H9 (cell line): Measurements from ENCODE around the gene CDR2L. TPM values are rescaled to one million over a fixed set of nuclear protein-coding genes. Genes with fewer than 3 reads are reported as not detected.

ENCODE experiments used
- DNase-seq: peaks from one replicate; pipeline ENCODE4 v3.0.0-alpha.2; 2017
- H2AFZ ChIP-seq: one replicate; pipeline ENCODE4 v1.6.1; 2013; ENCODE audit warnings: mild to moderate bottlenecking, low read length, control low read depth, moderate library complexity
- H2AK5ac ChIP-seq: 2 replicates; pipeline ENCODE4 v1.6.1; 2013; ENCODE audit warnings: low read length, control low read depth, mixed read lengths; ENCODE audit not compliant: insufficient read length
- H2BK120ac ChIP-seq: one replicate; pipeline ENCODE4 v1.6.1; 2013; ENCODE audit warnings: low read depth, mild to moderate bottlenecking, low read length, control low read depth, inconsistent platforms; ENCODE audit not compliant: poor library complexity, severe bottlenecking
- H2BK12ac ChIP-seq: 2 replicates; pipeline ENCODE4 v1.6.1; 2013; ENCODE audit warnings: low read length, control low read depth, mixed read lengths, low read depth; ENCODE audit not compliant: insufficient read length
- H2BK15ac ChIP-seq: 2 replicates; pipeline ENCODE4 v1.6.1; 2013; ENCODE audit warnings: low read depth, low read length, control low read depth
- H2BK20ac ChIP-seq: one replicate; pipeline ENCODE4 v1.6.1; 2013; ENCODE audit warnings: low read depth, mild to moderate bottlenecking, low read length, control low read depth, inconsistent platforms; ENCODE audit not compliant: poor library complexity, severe bottlenecking
- H2BK5ac ChIP-seq: 2 replicates; pipeline ENCODE4 v1.6.1; 2013; ENCODE audit warnings: low read length, control low read depth, mixed read lengths; ENCODE audit not compliant: insufficient read length
- H3K14ac ChIP-seq: 2 replicates; pipeline ENCODE4 v1.6.1; 2013; ENCODE audit warnings: low read length, control low read depth; ENCODE audit not compliant: insufficient read depth
- H3K18ac ChIP-seq: 2 replicates; pipeline ENCODE4 v1.6.1; 2013; ENCODE audit warnings: low read depth, mild to moderate bottlenecking, mixed read lengths, low read length, control low read depth; ENCODE audit not compliant: insufficient read length
- H3K23ac ChIP-seq: 2 replicates; pipeline ENCODE4 v1.6.1; 2013; ENCODE audit warnings: low read length, control low read depth, mixed read lengths, low read depth; ENCODE audit not compliant: insufficient read length
- H3K23me2 ChIP-seq: 2 replicates; pipeline ENCODE4 v1.6.1; 2013; ENCODE audit warnings: low read depth, mild to moderate bottlenecking, mixed read lengths, low read length, control low read depth; ENCODE audit not compliant: insufficient read length, poor library complexity, severe bottlenecking
- H3K27ac ChIP-seq: 2 replicates; pipeline ENCODE4 v1.5.1; 2013; ENCODE audit warnings: low read length, control low read depth, mixed read lengths, low read depth; ENCODE audit not compliant: insufficient read length
- H3K27me3 ChIP-seq: 2 replicates; pipeline ENCODE4 v1.6.1; 2013; ENCODE audit warnings: low read length, control low read depth, inconsistent platforms; ENCODE audit not compliant: insufficient read depth
- H3K4ac ChIP-seq: 2 replicates; pipeline ENCODE4 v1.6.1; 2013; ENCODE audit warnings: low read depth, mild to moderate bottlenecking, control low read depth, inconsistent platforms, low read length, moderate library complexity
- H3K4me1 ChIP-seq: 2 replicates; pipeline ENCODE4 v1.6.1; 2013; ENCODE audit warnings: low read length, control low read depth, inconsistent platforms; ENCODE audit not compliant: insufficient read depth
- H3K4me2 ChIP-seq: 2 replicates; pipeline ENCODE4 v1.6.1; 2013; ENCODE audit warnings: low read length, control low read depth, mixed read lengths; ENCODE audit not compliant: insufficient read length, insufficient read depth
- H3K56ac ChIP-seq: 2 replicates; pipeline ENCODE4 v1.6.1; 2013; ENCODE audit warnings: low read depth, mild to moderate bottlenecking, mixed read lengths, low read length, control low read depth; ENCODE audit not compliant: insufficient read length
- H3K79me1 ChIP-seq: 2 replicates; pipeline ENCODE4 v1.6.1; 2013; ENCODE audit warnings: low read depth, mild to moderate bottlenecking, moderate library complexity, low read length, control low read depth, inconsistent platforms; ENCODE audit not compliant: insufficient read depth, poor library complexity, severe bottlenecking
- H3K79me2 ChIP-seq: 2 replicates; pipeline ENCODE4 v1.6.1; 2013; ENCODE audit warnings: low read length, control low read depth, inconsistent platforms; ENCODE audit not compliant: insufficient read depth
- H3K9ac ChIP-seq: 2 replicates; pipeline ENCODE4 v1.6.1; 2013; ENCODE audit warnings: low read length, control low read depth, mixed read lengths; ENCODE audit not compliant: insufficient read length; ENCODE audit errors: extremely low read depth
- H3K9me3 ChIP-seq: one replicate; pipeline ENCODE4 v1.6.1; 2013; ENCODE audit warnings: low read depth, low read length, inconsistent platforms; ENCODE audit not compliant: control insufficient read depth
- H3T11ph ChIP-seq: one replicate; pipeline ENCODE4 v1.6.1; 2013; ENCODE audit warnings: mild to moderate bottlenecking, low read length, control low read depth, inconsistent platforms
- H4K20me1 ChIP-seq: one replicate; pipeline ENCODE4 v1.6.1; 2013; ENCODE audit not compliant: control insufficient read depth, insufficient read length, insufficient read depth
- H4K5ac ChIP-seq: 2 replicates; pipeline ENCODE4 v1.6.1; 2013; ENCODE audit warnings: low read depth, mild to moderate bottlenecking, mixed read lengths, low read length, control low read depth; ENCODE audit not compliant: insufficient read length
- H4K8ac ChIP-seq: replicated peaks from 2 replicates; pipeline ENCODE4 v1.6.1; 2013; ENCODE audit warnings: low read length, control low read depth, mixed read lengths, low read depth; ENCODE audit not compliant: insufficient read length
- H4K91ac ChIP-seq: 2 replicates; pipeline ENCODE4 v1.6.1; 2013; ENCODE audit warnings: low read depth, mild to moderate bottlenecking, moderate library complexity, mixed read lengths, low read length, control low read depth; ENCODE audit not compliant: insufficient read length
- H3K27ac Mint-ChIP-seq, 3 experiments: 2 replicates in 2 of 3; 3 replicates in 1 of 3; pipeline ENCODE4 v1.8.0; 2020 to 2021; ENCODE audit warnings: mixed read lengths in 3 of 3, mild to moderate bottlenecking in 1 of 3, moderate library complexity in 1 of 3
- H3K27me3 Mint-ChIP-seq: 2 replicates; pipeline ENCODE4 v1.8.0; 2021; ENCODE audit warnings: low read depth, mild to moderate bottlenecking, moderate library complexity, mixed read lengths
- H3K36me3 Mint-ChIP-seq, 3 experiments: 2 replicates in 2 of 3; 3 replicates in 1 of 3; pipeline ENCODE4 v1.8.0; 2020 to 2021; ENCODE audit warnings: low read depth in 3 of 3, mixed read lengths in 3 of 3; ENCODE audit not compliant: insufficient read depth in 1 of 3
- H3K4me1 Mint-ChIP-seq, 2 experiments: 2 replicates each; pipeline ENCODE4 v1.8.0; 2020; ENCODE audit warnings: mixed read lengths in 2 of 2
- H3K4me3 Mint-ChIP-seq, 2 experiments: 2 replicates in 1 of 2; 3 replicates in 1 of 2; pipeline ENCODE4 v1.8.0; 2020 to 2021; ENCODE audit warnings: mild to moderate bottlenecking in 2 of 2, mixed read lengths in 2 of 2, moderate library complexity in 1 of 2
- H3K9me3 Mint-ChIP-seq, 2 experiments: 2 replicates in 1 of 2; 3 replicates in 1 of 2; pipeline ENCODE4 v1.8.0; 2020; ENCODE audit warnings: mild to moderate bottlenecking in 2 of 2, mixed read lengths in 2 of 2, moderate library complexity in 1 of 2
- WGBS: extraction: QIAGEN DNeasy Blood & Tissue Kit; methylation state at CpG from one replicate; pipeline ENCODE4 v1.1.7; 2013; ENCODE audit warnings: missing lambda C conversion rate, low lambda C conversion rate, mixed read lengths; ENCODE audit not compliant: insufficient read length; ENCODE audit errors: extremely low coverage; 5-methylcytosine and 5-hydroxymethylcytosine counted together
- total RNA-seq: library from RNA; stranded (reverse); gene quantifications from 2 replicates; pipeline ENCODE4 v1.2.1, GENCODE V29; 2021
- TF ChIP-seq, protein P1 (sequence below): fragments of 200-600 bp; sonication (generic); conservative IDR thresholded peaks from 3 replicates; pipeline ENCODE4 v1.8.0; 2021; ENCODE audit warnings: antibody characterized with exemption, mild to moderate bottlenecking

CDR2L gene
- total RNA-seq, 1 experiment from 2014 or later, result 23.3 TPM

DNA sequence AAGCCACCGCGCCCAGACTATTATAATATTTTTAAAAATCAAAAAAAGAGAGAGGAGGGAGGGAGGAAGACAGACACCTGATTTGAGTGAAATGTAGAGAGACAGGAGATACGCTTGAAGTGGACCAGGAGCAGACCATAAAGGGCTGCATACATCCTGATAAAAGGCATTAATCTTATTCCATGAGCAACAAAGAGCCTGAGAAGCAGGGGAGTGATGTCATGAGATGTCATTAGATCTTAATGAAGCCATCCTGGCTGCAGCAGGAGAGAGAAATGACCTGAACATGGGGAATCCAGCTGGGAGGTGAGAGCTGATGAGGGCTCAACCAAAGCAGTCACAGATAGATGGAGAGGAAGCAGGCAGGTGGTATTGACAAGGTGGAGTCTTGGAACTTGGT lies 9.6 kb upstream of the CDR2L start:
- H4K91ac ChIP-seq, result no peak overlapping the region
- TF ChIP-seq, protein P1, sequence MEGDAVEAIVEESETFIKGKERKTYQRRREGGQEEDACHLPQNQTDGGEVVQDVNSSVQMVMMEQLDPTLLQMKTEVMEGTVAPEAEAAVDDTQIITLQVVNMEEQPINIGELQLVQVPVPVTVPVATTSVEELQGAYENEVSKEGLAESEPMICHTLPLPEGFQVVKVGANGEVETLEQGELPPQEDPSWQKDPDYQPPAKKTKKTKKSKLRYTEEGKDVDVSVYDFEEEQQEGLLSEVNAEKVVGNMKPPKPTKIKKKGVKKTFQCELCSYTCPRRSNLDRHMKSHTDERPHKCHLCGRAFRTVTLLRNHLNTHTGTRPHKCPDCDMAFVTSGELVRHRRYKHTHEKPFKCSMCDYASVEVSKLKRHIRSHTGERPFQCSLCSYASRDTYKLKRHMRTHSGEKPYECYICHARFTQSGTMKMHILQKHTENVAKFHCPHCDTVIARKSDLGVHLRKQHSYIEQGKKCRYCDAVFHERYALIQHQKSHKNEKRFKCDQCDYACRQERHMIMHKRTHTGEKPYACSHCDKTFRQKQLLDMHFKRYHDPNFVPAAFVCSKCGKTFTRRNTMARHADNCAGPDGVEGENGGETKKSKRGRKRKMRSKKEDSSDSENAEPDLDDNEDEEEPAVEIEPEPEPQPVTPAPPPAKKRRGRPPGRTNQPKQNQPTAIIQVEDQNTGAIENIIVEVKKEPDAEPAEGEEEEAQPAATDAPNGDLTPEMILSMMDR, result no peak
- Mint-ChIP-seq H3K4me3 (no peak overlapping the region), H3K27me3 (peaks cover 60% of the 10 kb centered on the region), H3K27ac (no peak overlapping the region; a peak in 1 of 7 replicates), H3K9me3 (peaks cover 0 to 2% of the 10 kb centered on the region in 2 experiments; a peak in 2 of 5 replicates), H3K4me1 (peaks cover 5 to 13% of the 10 kb centered on the region in 2 experiments), H3K36me3 (no peaks in the 10 kb centered on the region)
- peaks cover 9% of the 10 kb centered on the region for H3K27me3 ChIP-seq
- peaks cover 3% of the 10 kb centered on the region; the same call in 1 of the 2 replicates for H3K4me1 ChIP-seq
- H4K20me1 ChIP-seq, result no peaks in the 10 kb centered on the region
- no peak overlapping the region for H3K14ac ChIP-seq
- no peak overlapping the region for H3K4me2 ChIP-seq
- H3K56ac ChIP-seq, result no peak overlapping the region
- peaks cover 13% of the 10 kb centered on the region for H3K23me2 ChIP-seq
- H3K79me2 ChIP-seq, result no peaks in the 10 kb centered on the region
- no peak overlapping the region for H4K5ac ChIP-seq
- no peak overlapping the region for H2BK12ac ChIP-seq
- WGBS, result no CpG with 5 or more reads among the region's 3 CpGs
- H2BK20ac ChIP-seq, result no peak overlapping the region
- no peak overlapping the region for H3K9ac ChIP-seq
- H3T11ph ChIP-seq, result no peak overlapping the region
- no peak overlapping the region for H4K8ac ChIP-seq
- no peaks in the 10 kb centered on the region for H3K79me1 ChIP-seq
- no peak overlapping the region for H3K4ac ChIP-seq
- no peak overlapping the region for H2AK5ac ChIP-seq
- no peak overlapping the region for H3K23ac ChIP-seq
- no peak overlapping the region for H3K27ac ChIP-seq
- no peak overlapping the region for H3K18ac ChIP-seq
- no peak overlapping the region for H2BK5ac ChIP-seq
- no peak overlapping the region for H2BK120ac ChIP-seq
- no peak for DNase-seq
- no peaks in the 10 kb centered on the region for H3K9me3 ChIP-seq
- no peak overlapping the region for H2AFZ ChIP-seq
- no peak overlapping the region for H2BK15ac ChIP-seq
